IPS-NIHi7 (cell line): ENCODE data around the gene POC1A.
"Not testable (repeated sequence)": the region's sequence is repeated elsewhere in the genome, so short reads cannot be mapped to it uniquely, and the experiment has no call there.

Experiments used
- DNase-seq: peaks from one replicate; pipeline ENCODE4 v3.0.0; 2012; ENCODE audit warnings: mixed read lengths; ENCODE audit errors: extremely low spot score

Gene POC1A

GRCh38 chr3:52046902-52047239 lies 107.4 kb downstream of the POC1A start:
- DNase-seq = no peak

GRCh38 chr3:52046186-52046901 lies 107.9 kb downstream of the POC1A start:
- no peak for DNase-seq

- peak; percentile 48 for DNase-seq
Measured at GRCh38 chr3:52044869-52045619, 109.2 kb downstream of the POC1A start.

GRCh38 chr3:52043750-52044149 lies 110.5 kb downstream of the POC1A start:
- DNase-seq = no peak

- DNase-seq = not testable (repeated sequence)
Measured at GRCh38 chr3:52043039-52043438, 111.2 kb downstream of the POC1A start.

GRCh38 chr3:52041118-52041731 lies 113.0 kb downstream of the POC1A start:
- peak; percentile 57 for DNase-seq

- DNase-seq = no peak
Measured at GRCh38 chr3:52040600-52040999, 113.6 kb downstream of the POC1A start.

GRCh38 chr3:52039846-52040245 lies 114.4 kb downstream of the POC1A start:
- no peak for DNase-seq

GRCh38 chr3:52039426-52039825 lies 114.8 kb downstream of the POC1A start:
- DNase-seq = no peak

- DNase-seq = no peak
Measured at GRCh38 chr3:52038227-52038626, 116.0 kb downstream of the POC1A start.

GRCh38 chr3:52037291-52037690 lies 116.9 kb downstream of the POC1A start:
- DNase-seq = no peak

- DNase-seq = peak; percentile 79
Measured at GRCh38 chr3:52036829-52037228, 117.4 kb downstream of the POC1A start.

- no peak for DNase-seq
Measured at GRCh38 chr3:52036222-52036694, 118.0 kb downstream of the POC1A start.

- DNase-seq = no peak
Measured at GRCh38 chr3:52034651-52035050, 119.6 kb downstream of the POC1A start.

GRCh38 chr3:52034212-52034611 lies 120.0 kb downstream of the POC1A start:
- DNase-seq = no peak

- DNase-seq = not testable (repeated sequence)
Measured at GRCh38 chr3:52033748-52034147, 120.5 kb downstream of the POC1A start.

- no peak for DNase-seq
Measured at GRCh38 chr3:52032702-52033408, 121.4 kb downstream of the POC1A start.

- no peak for DNase-seq
Measured at GRCh38 chr3:52031896-52032295, 122.3 kb downstream of the POC1A start.

GRCh38 chr3:52030714-52031310 lies 123.4 kb downstream of the POC1A start:
- DNase-seq = no peak

- DNase-seq = no peak
Measured at GRCh38 chr3:52029535-52029934, 124.7 kb downstream of the POC1A start.

- no peak for DNase-seq
Measured at GRCh38 chr3:52029053-52029452, 125.2 kb downstream of the POC1A start.

- DNase-seq = no peak
Measured at GRCh38 chr3:52028572-52028971, 125.7 kb downstream of the POC1A start.
